HG02759 (cell line): Measurements from ENCODE around the gene DAB2IP.

Experiments
- ATAC-seq: cut with Tn5 transposase; IDR thresholded peaks from one replicate; pipeline ENCODE4 v1.9.1; 2021; ENCODE audit warnings: mild to moderate bottlenecking, moderate library complexity; ENCODE audit not compliant: unreplicated experiment

Gene DAB2IP

DNA sequence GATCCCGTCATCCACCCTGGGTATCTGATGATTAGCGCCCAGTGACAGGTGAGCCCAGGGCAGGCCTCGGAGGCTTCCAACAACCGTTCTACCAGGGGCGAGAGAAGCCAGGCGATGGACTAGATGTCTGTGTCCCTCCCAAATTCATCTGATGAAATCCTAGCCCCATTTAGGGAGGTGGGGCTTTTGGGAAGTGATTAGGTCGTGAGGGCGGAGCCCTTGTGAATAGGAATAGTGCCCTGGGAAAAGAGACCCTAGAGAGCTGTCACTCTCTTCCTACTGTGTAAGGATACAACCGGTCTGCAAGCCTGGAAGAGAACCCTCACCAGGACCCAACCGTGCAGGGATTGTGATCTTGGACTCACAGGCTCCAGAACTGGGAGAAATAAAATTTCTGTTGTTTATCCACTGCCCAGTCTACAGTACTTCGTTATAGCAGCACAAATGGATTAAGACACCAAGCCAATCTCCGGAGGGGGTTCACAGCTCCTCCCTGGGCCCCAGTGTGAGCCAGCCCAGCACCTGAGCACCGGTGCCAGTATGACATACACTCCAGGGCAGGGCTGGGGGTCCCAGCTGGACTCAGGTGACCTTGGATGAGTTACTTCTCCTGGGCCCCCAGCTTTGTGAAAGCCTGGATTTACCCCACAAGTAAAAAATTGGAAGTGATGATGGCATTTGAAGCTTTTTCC, 162.2 kb downstream of the DAB2IP start:
- ATAC-seq: no peak

DNA sequence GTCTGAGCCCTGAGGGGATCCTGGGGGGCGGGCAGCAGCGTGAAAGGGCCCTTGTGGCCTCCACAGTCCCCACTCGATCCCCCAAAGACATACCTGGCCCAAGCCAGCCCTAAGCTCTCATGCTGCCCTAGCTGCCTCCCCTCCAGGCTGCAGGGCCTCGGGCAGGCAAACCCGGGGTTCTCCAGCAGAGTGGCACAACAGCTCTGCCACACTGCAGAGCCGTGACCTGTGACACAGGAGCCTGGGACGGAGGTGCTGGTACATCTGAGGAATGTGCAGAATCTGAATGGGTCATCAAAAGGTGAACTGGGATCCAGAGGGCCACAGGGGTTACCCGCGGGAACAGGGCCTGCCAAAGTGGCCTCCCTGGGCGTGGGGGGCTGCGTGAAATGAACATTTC, 163.2 kb downstream of the DAB2IP start:
- ATAC-seq: no peak

DNA sequence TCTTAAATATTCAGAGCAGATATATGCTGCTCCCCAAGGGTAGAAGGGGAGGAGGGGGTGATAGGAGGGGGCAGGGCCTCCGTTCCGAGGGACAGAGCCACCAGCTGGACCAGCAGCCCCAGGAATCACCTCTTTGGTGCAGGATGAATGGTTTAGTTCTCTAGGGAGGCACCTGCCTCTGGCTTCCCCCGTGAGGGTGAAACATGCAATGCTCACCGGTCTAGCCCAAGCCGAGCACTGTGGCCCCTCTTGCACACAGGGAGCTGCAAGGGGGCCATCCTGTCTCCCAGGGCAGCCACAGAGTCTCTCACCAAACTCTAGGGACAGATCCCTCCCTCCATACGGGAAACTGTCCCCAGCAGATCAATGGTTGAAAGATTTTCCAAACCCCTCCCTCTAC, 163.7 kb downstream of the DAB2IP start:
- no peak for ATAC-seq

DNA sequence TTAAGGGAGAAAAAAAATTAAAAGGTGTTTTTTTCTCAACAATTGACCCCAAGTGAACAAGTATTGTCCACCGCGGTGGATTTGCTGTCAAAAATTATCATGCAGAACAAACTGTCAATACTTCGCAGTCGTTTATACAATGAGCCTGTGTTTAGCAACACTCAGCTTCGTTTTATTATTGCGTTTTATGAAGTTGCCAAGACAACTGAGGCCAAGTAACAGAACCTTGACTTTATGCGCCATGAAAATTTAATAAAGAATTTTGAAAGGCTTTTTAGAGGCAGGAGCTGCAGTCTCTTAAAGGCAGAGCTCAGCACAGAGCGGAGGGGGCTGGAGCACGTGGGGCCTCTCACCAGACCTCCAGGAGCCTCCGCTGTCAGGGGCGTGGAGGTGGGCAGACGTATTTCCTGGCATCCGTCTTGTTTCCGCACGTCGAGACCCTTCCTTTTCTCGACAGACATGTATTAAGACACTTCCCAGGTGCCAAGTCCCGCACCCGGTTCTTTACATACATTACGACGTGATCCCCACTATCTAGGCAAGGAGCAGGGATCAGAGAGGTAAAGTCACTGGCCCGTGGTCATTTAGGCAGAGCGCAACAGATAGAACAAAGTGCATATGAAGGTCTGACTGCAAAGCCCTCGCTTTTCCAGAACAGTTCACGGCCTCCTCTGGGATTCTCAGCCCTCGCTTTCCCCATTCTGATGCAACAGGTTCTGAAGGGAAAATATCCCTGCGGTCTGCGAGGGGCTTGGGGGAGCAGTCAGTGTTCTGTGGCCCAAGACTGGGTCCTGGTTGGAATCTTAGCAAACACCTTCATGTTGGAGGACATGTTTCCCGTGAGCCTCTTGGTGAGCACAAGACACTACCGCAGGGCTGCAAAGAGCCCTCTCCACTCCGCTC, 164.4 kb downstream of the DAB2IP start:
- no peak for ATAC-seq

DNA sequence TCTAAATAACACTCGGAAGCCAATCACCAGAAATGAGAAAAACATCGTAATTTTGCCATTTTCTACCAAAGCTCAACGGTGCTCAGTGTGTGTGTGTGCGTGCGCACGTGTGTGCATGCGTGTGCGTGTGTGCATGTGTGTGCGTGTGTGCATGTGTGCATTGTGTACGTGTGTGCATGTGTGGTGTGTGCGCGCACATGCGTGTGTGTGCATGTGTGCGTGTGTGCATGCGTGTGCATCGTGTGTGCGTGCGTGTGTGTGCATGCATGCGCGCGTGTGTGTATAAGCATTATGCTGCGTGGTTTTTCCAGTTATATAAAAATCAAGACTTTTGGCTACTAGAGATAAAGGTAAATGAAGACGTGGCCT, 165.0 kb downstream of the DAB2IP start:
- ATAC-seq: no peak

DNA sequence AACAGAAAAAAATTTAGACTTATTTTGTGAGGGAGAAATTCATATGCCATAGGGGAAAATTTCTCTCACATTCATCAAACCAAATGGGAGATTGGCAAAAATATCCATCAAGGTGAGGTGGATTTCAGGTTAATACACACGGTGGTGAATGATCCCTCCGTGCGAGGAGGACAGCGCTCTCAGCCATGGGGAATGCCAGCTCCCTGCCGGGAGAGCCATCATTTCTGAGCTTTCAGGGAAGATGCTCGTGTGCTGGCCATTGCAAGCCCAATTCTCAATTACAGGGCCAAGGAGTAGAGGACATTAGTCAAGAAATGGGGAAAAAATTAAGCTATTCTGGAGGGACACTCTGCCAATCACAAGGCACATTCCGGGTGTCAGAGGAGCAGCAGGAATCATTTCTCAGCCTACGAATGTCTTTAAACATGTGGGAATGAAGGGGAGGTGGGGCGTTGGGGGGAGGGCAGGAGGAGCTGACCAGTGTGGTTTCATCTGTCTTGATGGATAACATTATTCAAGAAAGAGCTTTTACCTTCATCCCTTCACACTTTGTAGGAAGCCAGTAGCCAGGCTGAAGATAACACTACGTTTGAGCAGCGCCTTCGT, 165.5 kb downstream of the DAB2IP start:
- no peak for ATAC-seq

DNA sequence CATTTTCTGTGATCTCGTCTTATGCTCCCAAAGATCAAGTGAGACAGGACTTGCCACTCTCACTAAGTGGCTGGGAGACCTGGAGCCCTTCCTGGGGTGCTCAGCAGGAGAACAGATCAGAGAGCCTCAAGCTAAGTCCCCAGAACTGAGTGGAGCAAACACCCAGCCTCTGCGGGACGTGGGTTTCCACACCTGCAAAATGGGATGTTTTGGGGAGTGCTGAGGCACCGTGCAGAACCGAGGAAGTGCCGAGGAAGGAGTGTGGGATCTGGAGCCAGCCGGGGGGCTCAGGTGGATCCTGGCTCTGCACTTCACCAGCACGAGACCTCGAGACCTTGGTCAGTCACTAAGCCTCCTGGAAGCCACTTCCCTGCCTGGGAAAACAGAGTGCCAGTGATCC, 166.0 kb downstream of the DAB2IP start:
- no peak for ATAC-seq

DNA sequence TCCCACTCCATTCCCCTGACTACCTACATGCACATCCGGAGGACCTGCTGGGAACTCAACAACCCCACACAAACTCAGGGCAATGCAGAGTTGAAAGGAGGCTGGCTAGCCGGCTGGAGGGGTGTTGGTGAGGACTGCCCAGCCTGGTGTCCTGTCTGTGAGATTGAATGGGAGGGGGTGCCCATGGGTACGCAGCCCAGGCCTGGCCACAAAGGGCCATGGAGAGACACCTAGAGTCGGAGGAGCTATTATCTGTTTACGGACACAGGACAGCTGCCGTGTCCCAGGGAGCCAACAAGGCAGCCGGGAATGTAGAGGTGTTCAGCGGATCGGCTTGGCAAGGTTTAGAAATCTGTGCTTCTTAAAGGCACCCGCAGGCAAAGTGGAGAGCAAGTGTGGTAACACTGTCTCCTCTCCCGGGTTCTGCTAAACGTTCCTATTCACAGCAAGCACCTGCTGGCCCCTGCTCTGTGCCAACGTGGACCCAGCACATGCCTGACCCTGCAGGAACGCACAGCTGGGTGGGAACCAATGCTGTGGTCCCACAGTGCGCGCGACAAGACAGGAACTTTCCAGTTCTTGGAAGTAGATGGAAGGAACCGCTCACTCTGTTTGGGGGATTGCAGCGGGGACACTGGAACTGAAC, 166.7 kb downstream of the DAB2IP start:
- no peak for ATAC-seq

DNA sequence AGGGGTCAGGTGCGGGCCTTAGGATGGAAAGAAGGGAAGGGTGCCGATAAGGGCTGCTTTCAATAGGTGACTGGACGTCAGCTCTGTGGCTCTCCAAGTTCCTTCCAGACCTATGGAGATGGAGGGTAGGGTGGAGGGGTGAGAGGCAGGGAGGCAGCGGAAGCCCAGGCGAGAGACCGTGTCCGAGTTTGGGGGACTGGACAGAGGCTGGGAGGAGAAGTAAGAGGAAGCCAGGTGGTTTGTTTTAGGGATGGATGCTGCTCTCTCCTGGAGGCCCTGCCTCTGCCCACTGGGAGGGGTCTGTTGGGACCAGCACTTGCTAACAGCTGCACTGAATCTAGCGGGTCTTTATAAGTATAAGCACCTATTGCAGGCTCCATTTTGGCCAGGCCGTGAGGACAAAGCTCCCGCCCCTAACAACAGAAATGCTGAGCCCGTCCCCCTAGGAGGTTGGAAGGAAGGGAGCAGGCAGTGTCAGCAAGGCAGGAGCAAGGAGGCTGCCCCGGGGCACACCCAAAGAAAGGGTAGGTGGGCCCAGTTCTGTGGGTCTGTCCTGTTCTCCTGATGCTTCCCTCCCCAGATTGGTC, 167.5 kb downstream of the DAB2IP start:
- no peak for ATAC-seq

DNA sequence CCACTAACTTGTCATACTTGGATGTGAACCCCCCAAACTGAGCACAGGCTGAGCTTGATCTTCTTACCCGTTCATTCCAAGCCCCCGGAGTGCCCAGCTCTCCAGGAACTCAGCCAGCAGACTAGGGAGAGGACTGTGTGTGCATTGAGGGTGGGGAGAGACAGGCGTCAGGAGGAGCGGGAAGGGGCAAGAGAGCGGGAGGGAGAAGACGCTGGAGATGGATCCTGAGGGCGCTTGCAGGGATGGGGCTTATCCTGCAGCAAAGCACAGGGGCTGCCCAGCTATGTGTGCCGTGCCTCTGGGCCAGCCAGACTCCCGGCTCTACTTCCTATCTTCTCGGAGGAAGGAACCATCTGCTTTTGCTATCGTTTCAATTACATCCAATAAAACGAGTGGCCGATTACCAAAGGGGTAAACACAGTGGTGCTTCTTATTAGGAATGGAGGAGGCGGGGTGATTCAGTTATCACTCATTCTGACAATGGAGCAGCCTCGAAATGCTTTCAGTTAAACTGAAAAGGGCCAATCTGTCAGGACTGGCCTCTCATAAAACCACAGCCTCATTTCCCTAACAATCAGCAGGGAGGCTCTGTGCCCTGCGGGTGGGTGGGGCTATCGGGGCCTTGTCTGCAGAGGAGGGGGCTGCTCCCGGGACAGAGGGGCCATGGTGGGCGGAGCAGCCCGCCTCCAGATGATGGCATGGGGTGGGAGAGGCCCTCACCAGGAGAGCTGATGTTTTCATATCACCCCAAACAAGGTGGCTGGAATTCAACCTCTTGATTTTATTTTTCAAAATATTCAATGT, 168.2 kb downstream of the DAB2IP start:
- ATAC-seq: no peak

DNA sequence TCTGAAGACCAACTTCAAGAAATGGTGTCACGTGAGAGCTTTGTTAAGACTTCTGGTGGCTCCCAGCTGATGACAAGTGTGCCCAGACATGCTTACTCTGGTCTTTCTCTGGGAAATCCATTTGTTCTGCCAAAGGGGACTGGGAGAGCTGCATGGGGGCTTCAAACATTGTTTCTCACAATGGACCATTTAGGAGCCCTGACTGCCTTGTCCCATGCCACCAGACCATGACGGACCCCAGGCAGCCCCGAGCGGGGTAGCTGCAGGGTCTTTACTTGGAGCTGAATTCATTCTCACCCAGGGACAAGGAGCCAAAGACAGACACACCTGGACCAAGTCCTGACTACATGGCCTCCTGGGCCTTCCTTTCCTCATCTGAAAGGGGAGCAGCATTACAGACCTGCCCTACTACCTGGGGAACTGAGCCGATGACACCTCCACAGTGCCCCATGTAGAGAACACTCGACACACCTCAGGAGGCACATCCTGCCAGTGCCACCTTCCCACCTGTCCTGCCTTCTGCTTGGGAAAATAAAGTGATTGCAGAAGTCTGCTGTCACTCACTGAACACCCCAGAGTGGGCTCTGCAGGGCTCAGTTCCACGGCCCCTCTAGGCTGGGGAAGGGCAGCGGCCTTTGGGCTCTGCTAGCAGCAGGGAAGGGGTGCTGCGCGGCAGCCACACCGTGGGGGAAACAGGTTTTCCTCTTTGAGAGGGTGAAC, 169.0 kb downstream of the DAB2IP start:
- no peak for ATAC-seq

DNA sequence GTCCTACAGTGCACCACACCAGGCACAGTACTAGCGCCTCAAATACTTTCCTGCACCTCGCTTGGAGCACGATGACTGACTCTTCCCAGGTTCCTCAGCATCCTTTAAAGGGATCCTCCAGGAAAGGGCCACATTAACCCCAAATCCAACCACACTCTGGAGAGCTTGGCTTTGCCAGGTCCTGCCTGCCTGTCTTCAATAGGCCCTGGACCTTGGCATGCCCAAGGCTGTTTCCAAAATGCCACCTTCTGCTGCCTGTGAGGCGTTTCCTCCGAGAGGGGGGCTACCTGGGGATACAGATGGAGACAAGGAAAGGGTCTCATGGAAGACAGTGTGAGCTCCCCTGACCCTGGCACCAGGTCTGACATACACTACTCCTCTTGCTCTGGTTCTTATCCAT, 169.9 kb downstream of the DAB2IP start:
- ATAC-seq: no peak

DNA sequence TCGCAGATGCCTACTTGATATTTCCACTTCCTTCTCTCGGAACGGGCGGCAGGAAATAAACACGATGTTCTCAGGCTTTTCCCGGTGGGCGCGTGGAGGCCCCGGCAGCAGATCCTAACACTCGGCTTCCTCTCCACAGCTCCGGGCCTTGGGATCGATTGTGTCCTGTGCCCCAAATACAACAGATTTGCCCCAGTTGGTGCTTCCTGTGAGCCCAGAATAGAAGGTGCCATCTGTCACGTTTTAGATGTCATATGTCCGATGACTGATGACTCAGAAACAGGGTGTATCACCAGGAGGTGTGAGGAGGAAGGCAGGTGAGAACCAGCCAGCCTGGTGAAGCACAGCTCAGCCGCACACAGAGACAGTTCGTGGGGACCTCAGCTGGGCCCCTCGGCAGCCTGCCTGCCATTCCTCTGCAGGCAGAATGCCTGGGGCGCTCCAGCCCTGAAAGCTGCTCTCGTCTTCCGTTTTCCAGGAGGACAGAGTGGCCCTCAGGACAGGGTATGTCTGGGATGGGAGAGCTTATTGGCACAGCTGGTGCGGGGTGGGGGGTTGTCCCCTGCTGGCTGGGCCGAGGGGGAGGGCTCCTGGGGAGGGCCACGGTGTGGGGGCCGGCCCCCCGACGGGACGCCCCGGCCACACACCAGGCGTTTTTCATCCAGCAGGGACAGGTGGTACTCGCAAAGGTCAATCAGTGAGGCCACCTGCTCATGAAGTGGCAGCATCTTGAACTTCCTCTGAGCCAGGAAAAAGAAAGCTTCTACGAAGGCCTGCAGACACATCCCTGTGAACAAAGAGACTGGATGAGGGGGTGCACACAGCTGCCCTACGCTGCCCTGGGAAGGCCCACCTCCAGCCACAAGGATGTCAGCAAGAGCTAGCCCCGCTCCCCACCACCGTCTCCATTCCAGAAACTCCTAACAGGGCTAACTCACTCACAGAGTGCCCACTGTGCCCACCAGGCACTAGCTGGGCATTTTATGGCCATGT, 171.0 kb downstream of the DAB2IP start:
- ATAC-seq: no peak

DNA sequence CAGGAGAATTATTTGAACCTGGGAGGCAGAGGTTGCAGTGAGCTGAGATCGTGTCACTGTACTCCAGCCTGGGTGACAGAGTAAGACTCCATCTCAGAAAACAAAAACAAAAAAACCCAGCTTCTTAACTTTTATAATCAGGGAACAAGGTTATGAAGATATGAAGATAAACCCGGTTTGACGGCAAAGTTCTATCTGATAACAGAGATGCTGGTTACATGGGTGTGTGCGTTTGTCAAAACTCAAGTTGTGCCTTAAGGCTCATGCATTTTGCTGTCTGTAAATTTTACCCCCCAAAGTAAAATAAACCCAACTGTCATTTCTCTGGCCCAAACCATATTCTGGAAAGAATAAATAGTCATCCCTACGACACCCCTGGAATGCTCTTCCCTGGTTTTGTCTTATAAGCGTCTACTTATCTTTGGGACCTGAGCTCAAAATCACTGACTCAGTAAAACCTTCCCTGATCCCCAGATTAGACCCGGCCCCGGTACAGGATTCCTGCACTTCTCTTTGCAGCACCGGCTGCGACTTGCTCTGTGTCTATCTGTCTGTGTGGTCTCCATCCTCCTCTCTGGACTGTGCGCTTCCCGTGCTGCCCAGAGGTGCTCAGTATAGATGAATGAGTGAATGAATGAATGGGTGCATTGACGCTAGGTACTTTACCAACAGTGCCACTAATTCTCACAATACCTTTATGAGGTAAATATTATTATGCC, 172.2 kb downstream of the DAB2IP start:
- ATAC-seq: no peak

DNA sequence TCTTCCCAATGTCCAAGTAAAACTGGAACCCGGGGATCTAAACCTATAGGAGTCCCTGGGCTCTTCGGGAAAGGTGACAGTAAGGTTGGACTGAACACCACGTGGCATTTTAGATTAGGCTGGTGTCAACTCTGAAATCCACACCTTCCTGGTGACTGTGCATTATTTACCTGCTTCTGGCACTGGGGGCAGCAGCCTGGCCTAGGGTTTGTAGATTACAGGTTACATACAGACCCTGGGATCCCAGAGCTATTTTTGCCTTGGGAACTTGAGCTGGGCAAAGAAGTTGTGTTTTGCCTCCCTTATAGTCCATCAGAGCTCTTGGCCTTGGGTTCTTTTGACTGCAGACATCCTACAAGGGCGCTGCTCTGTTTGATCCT, 173.2 kb downstream of the DAB2IP start:
- ATAC-seq: no peak

DNA sequence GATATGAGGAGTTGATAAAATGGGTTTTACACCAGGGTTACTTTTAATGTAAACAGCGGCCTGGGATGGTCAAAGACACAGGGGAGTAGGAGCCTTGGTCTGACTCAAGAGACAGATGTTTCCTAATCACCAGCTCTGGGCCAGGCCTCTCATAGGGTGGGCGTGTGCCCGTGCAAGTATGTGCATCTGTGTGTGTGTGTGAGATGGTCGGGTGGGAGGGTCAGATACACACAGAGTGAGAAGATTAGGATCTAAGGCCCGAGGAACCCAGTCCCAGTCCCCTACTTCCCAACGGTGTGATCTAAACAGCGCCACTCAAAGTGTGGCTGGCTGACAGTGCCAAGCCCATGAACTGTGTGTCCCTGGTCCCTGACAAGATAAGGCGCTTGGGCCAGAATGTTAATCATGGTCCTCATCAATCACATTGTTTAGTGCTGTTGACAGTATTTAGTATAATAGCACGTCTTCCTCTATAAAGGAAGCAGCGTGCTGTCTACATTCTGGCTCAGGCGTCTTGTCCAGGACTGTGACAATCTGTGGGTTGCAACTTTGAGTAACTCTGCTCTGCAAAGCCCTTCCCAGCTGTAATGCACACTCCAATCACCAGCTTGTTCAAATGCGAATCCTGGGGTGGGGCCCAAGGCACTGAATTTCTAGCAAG, 173.7 kb downstream of the DAB2IP start:
- ATAC-seq: no peak

DNA sequence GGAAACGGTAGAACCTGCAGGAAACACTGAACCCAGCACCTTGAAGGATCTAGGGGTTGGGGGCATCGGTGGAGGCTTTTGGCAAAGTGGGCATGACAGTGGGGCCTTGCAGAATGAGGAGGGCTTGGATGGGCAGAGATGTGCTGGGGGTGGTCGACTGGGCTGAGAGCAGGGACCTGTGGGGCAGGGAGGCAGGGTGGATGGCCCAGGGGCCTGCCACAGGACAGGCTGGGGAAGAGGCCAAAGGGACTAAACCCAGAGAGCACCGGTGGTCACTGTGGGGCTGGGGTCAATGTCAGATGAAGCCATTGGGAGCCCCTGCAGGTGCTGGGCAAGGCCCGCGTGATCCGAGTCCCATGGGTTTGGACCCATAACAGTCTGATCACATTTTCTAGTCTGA, 175.3 kb downstream of the DAB2IP start:
- no peak for ATAC-seq
